Caco-2 (cell line): Measurements from ENCODE around the gene ANKRD16. TPM values are rescaled to one million over a fixed set of nuclear protein-coding genes. Genes with fewer than 3 reads are reported as not detected.

Source experiments
- BruUV-seq: library from RNA; stranded (reverse); fragments of 400-500 nt; replicated peaks from 2 replicates; lab custom pipeline; 2021; lab: Mats Ljungman, UMichigan
- CTCF ChIA-PET: fragments of 300-600 bp; sonication (Branson Sonifier 250); formaldehyde crosslinking; loops from one replicate; lab custom pipeline; 2022; ENCODE audit warnings: antibody characterized with exemption; lab: Charles Lee
- POLR2A ChIA-PET: fragments of 300-600 bp; sonication (Branson Sonifier 250); formaldehyde crosslinking; loops from one replicate; lab custom pipeline; 2022; ENCODE audit warnings: antibody characterized with exemption; lab: Charles Lee
- DNase-seq, 2 experiments: peaks; one replicate each; pipeline versions ENCODE4 v3.0.0 to v3.0.0-alpha.2; 2020 to 2022
- H3K27me3 ChIP-seq: replicated peaks from 2 replicates; pipeline ENCODE4 v1.6.0; 2011; ENCODE audit warnings: low read length; ENCODE audit not compliant: control insufficient read depth, insufficient read depth
- H3K36me3 ChIP-seq: 2 replicates; pipeline ENCODE4 v1.5.1; 2011; ENCODE audit warnings: low read length; ENCODE audit not compliant: control insufficient read depth, insufficient read depth
- H3K4me1 ChIP-seq: fragments of 250-450 bp; sonication (Bioruptor Pico); 2 replicates; pipeline ENCODE4 v1.5.1; 2020; ENCODE audit warnings: mild to moderate bottlenecking
- H3K4me3 ChIP-seq: 2 replicates; pipeline ENCODE4 v1.5.1; 2011; ENCODE audit warnings: low read depth, mild to moderate bottlenecking, control low read depth, low read length
- H3K9me3 ChIP-seq: fragments of 250-450 bp; sonication (Bioruptor Pico); 2 replicates; pipeline ENCODE4 v1.5.1; 2020; ENCODE audit warnings: mild to moderate bottlenecking, moderate library complexity
- H3K27ac Mint-ChIP-seq: one replicate; pipeline ENCODE4 v1.8.0; 2022; ENCODE audit warnings: mixed read lengths; ENCODE audit not compliant: unreplicated experiment
- H3K27me3 Mint-ChIP-seq: one replicate; pipeline ENCODE4 v1.8.0; 2022; ENCODE audit warnings: mixed read lengths; ENCODE audit not compliant: insufficient read depth, unreplicated experiment
- H3K36me3 Mint-ChIP-seq: one replicate; pipeline ENCODE4 v1.8.0; 2022; ENCODE audit warnings: mild to moderate bottlenecking, mixed read lengths; ENCODE audit not compliant: insufficient read depth, unreplicated experiment
- H3K4me1 Mint-ChIP-seq: one replicate; pipeline ENCODE4 v1.8.0; 2022; ENCODE audit warnings: low read depth, mixed read lengths; ENCODE audit not compliant: unreplicated experiment
- H3K4me3 Mint-ChIP-seq: one replicate; pipeline ENCODE4 v1.8.0; 2022; ENCODE audit warnings: mild to moderate bottlenecking, moderate library complexity, mixed read lengths; ENCODE audit not compliant: unreplicated experiment
- H3K9me3 Mint-ChIP-seq: one replicate; pipeline ENCODE4 v1.8.0; 2022; ENCODE audit warnings: mixed read lengths; ENCODE audit not compliant: unreplicated experiment
- intact Hi-C: fragments of 100-400 bp; cut with micrococcal nuclease; formaldehyde crosslinking; loops from one replicate; pipeline ENCODE4 v1.10.0; 2022; ENCODE audit not compliant: unreplicated experiment
- total RNA-seq: library from RNA; stranded (reverse); gene quantifications from 2 replicates; pipeline ENCODE4 v1.2.3, GENCODE V29; 2022
- TF ChIP-seq, protein P1 (sequence below), 2 experiments: fragments of 200-600 bp in 1 of 2; IDR thresholded peaks; 1 replicate in 1 of 2; 2 replicates in 1 of 2; pipeline versions ENCODE4 v1.5.1 to v1.8.0; 2011 to 2022; ENCODE audit warnings: antibody characterized with exemption in 1 of 2, control low read depth in 1 of 2, inconsistent platforms in 1 of 2, low read depth in 1 of 2, low read length in 1 of 2, mild to moderate bottlenecking in 1 of 2, moderate library complexity in 1 of 2; ENCODE audit not compliant: insufficient read depth in 1 of 2, severe bottlenecking in 1 of 2, unreplicated experiment in 1 of 2

Gene ANKRD16
- total RNA-seq, 1 experiment from 2014 or later = 20.2 TPM

DNA sequence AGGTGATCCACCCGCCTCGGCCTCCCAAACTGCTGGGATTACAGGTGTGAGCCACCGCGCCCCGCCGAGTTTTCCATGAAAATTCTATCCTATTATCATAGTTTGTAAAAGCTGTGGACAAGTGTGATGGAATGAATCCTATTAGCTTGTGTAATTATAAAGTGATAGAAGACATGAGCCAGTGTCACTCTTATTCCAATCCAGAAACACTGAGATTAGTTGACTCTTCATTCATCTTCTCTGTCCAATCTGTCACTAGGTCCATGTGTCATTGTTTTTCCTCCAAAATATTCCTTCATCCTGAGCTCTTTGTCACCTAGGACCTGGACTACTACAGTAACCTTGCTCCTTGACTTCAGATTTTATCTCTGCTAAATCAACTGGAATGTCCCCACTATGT is 13.9 kb upstream of the ANKRD16 start:
- Histone ChIP-seq H3K4me3 (no peak overlapping the region), H3K4me1 (no peaks in the 10 kb centered on the region), H3K36me3 (peaks cover 5% of the 10 kb centered on the region; the same call in 1 of the 2 replicates), H3K27me3 (no peaks in the 10 kb centered on the region), H3K9me3 (no peaks in the 10 kb centered on the region)
- Mint-ChIP-seq H3K9me3 (no peaks in the 10 kb centered on the region), H3K27ac (no peak overlapping the region), H3K4me3 (no peak overlapping the region), H3K27me3 (no peaks in the 10 kb centered on the region), H3K4me1 (no peaks in the 10 kb centered on the region), H3K36me3 (peaks cover 48% of the 10 kb centered on the region)
- CTCF ChIA-PET = no interaction called here
- intact Hi-C loops = no loop called here
- POLR2A ChIA-PET = interaction anchor here (0.5 kb wide), 1 partner anchor 13 kb away, joined by 3 read pairs; the partner anchor contains the start of gene FBH1
- no TSS peak for BruUV-seq
- TF ChIP-seq, protein P1, sequence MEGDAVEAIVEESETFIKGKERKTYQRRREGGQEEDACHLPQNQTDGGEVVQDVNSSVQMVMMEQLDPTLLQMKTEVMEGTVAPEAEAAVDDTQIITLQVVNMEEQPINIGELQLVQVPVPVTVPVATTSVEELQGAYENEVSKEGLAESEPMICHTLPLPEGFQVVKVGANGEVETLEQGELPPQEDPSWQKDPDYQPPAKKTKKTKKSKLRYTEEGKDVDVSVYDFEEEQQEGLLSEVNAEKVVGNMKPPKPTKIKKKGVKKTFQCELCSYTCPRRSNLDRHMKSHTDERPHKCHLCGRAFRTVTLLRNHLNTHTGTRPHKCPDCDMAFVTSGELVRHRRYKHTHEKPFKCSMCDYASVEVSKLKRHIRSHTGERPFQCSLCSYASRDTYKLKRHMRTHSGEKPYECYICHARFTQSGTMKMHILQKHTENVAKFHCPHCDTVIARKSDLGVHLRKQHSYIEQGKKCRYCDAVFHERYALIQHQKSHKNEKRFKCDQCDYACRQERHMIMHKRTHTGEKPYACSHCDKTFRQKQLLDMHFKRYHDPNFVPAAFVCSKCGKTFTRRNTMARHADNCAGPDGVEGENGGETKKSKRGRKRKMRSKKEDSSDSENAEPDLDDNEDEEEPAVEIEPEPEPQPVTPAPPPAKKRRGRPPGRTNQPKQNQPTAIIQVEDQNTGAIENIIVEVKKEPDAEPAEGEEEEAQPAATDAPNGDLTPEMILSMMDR (IDR thresholded peaks at IDR 0.05; ENCODE audit: insufficient read depth in 1 of 2, low read depth in 1 of 2, low read length in 1 of 2, severe bottlenecking in 1 of 2, unreplicated experiment in 1 of 2) = no peak
- no peak for DNase-seq

DNA sequence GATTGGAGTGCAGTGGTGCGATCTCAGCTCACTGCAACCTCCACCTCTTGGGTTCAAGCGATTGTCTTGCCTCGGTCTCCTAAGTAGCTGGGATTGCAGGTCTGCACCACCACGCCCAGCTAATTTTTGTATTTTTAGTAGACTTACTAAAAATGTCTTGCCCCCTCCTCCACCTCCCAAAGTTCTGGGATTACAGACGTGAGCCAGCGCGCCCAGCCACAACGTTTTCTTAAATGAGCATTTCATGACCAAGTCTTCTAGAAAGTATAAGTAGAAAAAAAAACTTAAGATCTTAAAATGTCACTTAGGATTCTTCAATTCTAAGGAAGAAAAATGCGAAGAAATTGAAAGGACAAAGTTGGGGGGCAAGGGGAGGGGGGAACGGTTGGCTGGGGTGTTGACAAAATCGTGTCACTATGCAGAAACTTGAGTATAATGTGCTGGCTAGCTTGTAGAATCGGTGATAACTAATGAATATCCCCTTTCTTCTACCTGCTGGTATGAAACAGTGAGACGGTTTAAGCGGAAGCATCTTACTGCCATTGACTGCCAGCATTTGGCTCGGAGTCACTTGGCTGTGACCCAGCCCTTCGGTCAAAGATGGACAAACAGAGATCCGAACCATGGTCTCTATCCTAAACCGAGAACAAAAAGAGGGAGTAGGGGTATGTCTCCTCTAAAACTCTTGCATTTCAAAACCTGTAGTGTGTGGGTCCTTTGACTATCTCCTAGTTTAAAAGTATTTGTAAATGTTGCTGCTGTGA is 13.0 kb upstream of the ANKRD16 start:
- Mint-ChIP-seq H3K4me1 (no peaks in the 10 kb centered on the region), H3K27me3 (no peaks in the 10 kb centered on the region), H3K9me3 (peaks cover 6% of the 10 kb centered on the region), H3K4me3 (no peak overlapping the region), H3K27ac (no peak overlapping the region), H3K36me3 (peaks cover 40% of the 10 kb centered on the region)
- H3K27me3 ChIP-seq = no peaks in the 10 kb centered on the region
- ChIA-PET CTCF (no interaction called here), POLR2A (interaction anchor here (0.9 kb wide), 1 partner anchor 13 kb away, joined by 3 read pairs; the partner anchor contains the start of gene FBH1)
- no TSS peak for BruUV-seq
- no peak overlapping the region for H3K4me3 ChIP-seq
- TF ChIP-seq, protein P1 (IDR thresholded peaks at IDR 0.05; ENCODE audit: insufficient read depth in 1 of 2, low read depth in 1 of 2, low read length in 1 of 2, severe bottlenecking in 1 of 2, unreplicated experiment in 1 of 2) = no peak
- intact Hi-C loops = no loop called here
- H3K4me1 ChIP-seq = no peaks in the 10 kb centered on the region
- no peak for DNase-seq
- H3K9me3 ChIP-seq = no peaks in the 10 kb centered on the region
- peaks cover 5% of the 10 kb centered on the region; the same call in 1 of the 2 replicates for H3K36me3 ChIP-seq

DNA sequence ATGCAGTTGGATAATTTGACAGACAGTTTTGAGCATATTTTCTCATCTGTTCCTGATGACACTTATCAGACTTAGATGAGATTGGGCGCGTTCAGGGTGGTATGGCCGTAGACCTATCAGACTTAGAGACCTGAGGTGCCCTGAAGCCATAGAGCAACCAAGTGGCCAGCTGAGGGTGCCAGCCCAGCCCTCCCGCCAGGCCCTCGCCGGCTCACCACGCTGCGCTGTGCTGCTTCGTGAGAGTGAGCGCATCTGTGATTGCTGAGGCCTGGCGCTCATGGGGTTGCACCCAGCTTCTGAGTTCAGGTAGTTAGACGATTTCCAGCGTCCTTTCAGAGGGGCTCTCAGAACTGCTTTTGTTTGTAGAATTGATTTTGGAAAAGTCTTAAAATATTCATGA is 10.6 kb upstream of the ANKRD16 start:
- no peak for DNase-seq
- H3K9me3 Mint-ChIP-seq = peaks cover 14% of the 10 kb centered on the region
- H3K4me3 ChIP-seq = no peak overlapping the region
- no peaks in the 10 kb centered on the region for H3K4me1 Mint-ChIP-seq
- TF ChIP-seq, protein P1 (IDR thresholded peaks at IDR 0.05; ENCODE audit: insufficient read depth in 1 of 2, low read depth in 1 of 2, low read length in 1 of 2, severe bottlenecking in 1 of 2, unreplicated experiment in 1 of 2) = no peak
- POLR2A ChIA-PET = interaction anchor here (1.2 kb wide), 1 partner anchor 10 kb away, joined by 5 read pairs; the partner anchor contains the start of genes ANKRD16 and FBH1
- H3K4me3 Mint-ChIP-seq = no peak overlapping the region
- no peaks in the 10 kb centered on the region for H3K27me3 ChIP-seq
- H3K27me3 Mint-ChIP-seq = no peaks in the 10 kb centered on the region
- BruUV-seq = no TSS peak
- H3K36me3 ChIP-seq = peaks cover 3% of the 10 kb centered on the region
- no peak overlapping the region for H3K27ac Mint-ChIP-seq
- no peaks in the 10 kb centered on the region for H3K4me1 ChIP-seq
- peaks cover 46% of the 10 kb centered on the region for H3K36me3 Mint-ChIP-seq
- intact Hi-C loops = no loop called here
- CTCF ChIA-PET = no interaction called here
- peaks cover 4% of the 10 kb centered on the region; the same call in 1 of the 2 replicates for H3K9me3 ChIP-seq
